HG03439 (cell line): Measurements from ENCODE around the gene PAOX.
A peak's percentile ranks its signal among the peaks of the same experiment; 100 is the strongest.
"Not testable (repeated sequence)": the region's sequence is repeated elsewhere in the genome, so short reads cannot be mapped to it uniquely, and the experiment has no call there.

Experiments used
- ATAC-seq: cut with Tn5 transposase; IDR thresholded peaks from one replicate; pipeline ENCODE4 v1.9.1; 2021; ENCODE audit warnings: mild to moderate bottlenecking, moderate library complexity; ENCODE audit not compliant: unreplicated experiment

Gene PAOX

DNA sequence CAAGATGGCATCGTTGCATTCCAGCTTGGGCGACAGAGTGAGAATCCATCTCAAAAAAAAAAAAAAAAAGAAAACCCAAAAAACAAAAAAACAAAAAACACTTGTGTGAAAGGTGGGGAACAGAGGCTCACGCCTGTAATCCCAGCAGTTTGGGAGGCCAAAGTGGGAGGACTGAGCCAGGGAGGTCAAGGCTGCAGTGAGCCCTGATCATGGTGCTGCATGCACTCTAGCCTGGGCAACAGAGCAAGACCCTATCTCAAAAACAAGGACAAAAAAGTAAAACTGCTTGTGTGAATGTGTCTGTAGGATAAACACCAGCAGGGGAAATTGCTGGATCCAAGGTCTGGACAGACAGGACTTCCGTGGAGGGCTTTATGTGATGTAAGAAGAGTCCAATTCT is 4.5 kb downstream of the PAOX start:
- ATAC-seq = no peak

DNA sequence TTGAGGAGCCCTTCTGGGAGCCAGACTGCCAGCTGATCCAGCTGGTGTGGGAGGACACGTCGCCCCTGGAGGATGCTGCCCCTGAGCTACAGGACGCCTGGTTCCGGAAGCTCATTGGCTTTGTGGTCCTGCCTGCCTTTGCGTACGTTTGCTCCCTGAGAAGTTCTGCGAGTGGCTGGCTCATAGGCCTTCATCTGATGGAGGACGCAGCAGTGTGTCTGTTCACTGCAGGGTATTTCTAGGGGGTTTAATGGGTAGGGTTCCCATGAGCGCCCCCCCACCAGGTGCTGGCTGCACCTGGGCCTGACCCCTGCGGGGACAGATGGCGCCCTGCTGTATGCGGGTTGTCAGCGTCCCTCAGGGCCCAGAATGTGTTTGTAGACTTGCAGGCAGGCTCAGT is 5.0 kb downstream of the PAOX start:
- no peak for ATAC-seq

DNA sequence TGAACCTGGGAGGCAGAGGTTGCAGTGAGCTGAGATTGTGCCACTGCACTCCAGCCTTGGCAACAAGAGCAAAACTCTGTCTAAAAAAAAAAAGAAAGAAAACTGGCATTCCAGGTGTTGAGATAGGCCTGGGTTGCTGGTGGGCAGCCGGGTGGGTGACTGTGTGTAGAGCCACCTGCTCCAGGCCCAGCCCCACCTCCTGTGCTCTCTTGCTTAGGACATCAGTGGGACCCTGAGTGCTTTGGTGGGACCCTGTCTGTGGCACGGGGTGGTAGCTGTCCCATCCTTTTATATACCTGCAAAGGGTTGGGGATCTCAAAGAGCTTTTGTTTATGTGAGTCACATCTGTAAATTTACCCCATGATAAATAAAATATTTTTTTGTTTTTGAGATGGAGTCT is 6.2 kb downstream of the PAOX start:
- no peak for ATAC-seq

DNA sequence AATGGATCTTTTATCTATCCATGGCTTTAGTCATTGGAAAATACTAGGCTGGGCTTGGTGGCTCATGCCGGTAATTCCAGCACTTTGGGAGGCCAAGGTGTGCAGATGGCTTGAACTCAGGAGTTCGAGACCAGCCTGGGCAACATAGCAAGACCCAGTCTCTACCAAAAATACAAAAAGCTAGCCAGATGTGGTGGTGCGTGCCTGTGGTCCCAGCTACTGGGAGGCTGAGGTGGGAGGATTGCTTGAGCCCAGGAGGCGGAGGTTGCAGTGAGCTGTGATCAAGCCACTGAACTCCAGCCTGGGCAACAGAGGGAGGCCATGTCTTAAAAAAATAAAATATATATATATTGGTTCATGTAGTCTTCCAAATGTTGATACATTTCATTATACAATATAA is 7.9 kb downstream of the PAOX start:
- ATAC-seq = not testable (repeated sequence)

DNA sequence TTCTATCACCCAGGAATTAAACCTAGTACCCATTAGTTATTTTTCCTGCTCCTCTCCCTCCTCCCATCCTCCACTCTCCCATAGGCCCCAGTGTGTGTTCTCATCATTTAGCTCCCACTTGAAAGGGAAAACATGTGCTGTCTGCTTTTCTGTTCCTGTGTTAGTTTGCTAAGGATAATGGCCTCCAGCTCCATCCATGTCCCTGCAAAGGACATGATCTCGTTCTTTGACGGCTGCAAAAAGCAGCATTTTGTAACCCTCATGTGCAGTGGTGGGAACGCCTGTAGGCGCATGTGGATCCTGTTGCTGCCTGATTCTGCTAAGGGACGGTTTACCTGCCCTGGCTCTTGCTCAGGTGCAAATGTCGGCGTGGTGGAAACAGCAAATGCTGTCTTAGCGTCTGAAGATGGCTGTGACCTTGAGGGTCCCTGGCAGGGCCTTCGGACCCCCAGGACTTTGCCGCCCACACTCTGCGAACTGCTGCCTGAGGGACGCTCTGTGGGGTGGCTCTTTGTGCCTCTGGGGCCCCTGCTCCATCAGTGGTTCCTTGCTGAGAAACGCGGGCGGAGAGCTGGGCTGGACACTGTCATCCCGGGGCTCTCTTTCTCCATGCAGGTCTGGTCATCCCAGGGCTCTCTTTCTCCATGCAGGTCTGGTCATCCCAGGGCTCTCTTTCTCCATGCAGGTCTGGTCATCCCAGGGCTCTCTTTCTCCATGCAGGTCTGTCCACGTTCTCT is 9.3 kb downstream of the PAOX start:
- peak; percentile 1 for ATAC-seq

DNA sequence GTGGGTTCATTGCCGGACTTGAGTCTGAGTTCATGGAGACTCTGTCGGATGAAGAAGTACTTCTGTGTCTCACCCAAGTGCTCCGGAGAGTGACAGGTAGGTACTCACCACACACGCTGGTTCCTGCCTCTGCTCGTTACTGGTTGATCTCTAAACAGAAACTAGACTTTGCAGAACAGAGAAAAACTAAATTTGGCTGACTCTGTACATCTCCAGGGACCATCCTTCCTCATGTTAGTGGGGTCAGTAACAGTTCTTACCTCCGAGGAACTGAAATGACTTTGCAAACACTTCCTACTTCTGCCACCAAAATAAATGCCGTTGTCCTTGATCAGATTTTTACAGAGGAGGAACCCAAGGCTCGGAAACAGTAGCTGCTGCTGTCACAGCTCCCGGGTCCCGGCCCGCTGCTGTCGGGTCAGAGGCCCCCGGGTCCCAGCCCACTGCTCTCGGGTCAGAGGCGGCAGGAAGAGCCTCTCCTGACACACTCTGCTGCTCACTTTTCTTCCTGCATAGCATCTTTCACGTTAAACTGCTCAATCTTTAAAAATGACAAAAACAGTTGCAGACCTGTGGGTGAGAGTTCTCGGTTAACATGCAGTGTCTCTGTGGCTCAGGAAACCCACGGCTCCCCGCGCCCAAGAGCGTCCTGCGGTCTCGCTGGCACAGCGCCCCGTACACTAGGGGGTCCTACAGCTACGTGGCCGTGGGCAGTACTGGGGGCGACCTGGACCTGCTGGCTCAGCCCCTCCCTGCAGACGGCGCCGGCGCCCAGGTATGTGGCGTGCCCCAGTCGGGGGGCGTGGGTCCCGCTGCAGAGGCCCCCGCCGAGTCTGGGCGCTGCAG is 10.1 kb downstream of the PAOX start:
- peak; percentile 76 for ATAC-seq

DNA sequence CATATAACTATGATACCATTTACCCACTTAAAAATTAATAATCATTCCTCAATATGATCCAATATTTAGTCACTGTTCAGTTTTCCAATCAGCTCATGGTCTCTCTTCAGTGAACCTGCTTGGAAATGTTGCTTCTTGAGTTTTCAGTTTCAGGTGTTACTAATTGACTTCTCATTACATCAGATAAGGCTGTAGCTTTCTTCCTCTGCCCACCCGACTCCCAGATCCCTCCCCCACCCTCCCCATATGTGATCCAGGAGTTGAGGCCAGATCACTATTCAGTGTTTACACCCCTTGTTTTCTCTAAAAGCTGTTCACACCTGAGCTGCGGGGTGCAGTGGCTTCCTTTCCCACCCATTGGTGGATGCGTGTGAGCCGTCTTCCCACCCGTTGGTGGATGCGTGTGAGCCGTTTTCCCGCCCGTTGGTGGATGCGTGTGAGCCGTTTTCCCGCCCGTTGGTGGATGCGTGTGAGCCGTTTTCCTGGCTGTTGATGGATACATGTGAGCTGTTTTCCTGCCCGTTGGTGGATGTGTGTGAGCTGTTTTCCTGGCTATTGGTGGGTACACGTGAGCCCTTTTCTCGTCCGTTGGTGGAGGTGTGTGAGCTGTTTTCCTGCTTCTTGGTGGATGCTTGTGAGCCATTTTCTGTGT is 11.7 kb downstream of the PAOX start:
- no peak for ATAC-seq

DNA sequence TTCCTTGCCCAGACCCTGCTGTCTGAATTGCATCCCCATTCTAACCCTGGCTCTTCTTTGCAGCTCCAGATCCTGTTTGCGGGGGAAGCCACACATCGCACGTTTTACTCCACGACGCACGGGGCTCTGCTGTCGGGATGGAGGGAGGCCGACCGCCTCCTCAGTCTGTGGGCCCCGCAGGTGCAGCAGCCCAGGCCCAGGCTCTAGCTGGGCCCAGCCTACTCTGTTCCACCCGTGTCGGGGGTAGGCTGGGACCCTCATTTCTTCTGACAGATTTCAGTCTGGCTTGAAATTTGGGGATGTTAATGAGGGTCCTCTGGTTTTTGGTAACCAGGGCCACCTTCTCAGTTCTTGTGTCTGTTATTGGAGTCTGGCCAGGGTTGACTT is 12.2 kb downstream of the PAOX start:
- ATAC-seq = no peak

DNA sequence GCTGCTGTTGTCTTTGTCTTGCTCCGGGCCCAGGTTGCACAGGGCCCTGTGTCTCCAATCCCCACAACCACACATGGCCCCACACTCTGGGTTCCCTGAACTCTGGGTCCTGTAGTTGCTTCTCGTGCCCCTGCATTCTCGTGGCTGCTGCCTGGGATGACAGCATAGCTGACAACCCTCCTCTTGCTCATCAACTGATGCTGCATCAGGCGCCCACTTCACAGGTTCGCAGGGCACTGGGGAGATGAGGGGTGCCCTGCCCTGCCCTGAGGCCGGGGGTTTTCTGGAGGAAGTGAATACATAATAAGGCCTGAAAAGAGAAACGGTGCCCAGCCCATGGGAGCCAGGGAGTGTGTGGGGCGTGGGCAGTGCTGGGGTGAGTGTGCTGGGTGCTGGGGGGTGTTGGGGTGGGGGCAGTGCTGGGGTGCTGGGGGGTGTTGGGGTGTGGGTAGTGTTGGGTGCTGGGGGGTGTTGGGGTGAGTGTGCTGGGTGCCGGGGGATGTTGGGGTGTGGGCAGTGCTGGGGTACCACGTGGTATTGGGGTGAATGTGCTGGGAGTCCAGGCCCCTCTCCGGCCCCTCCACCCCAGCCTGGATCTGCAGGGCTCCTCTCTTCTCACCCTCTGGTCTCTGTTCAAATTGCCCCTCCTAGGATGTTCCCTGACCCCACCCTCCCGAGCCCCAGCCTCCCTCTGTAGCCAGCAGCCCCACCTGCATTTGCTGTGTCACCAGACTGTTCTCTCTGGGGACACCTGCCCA is 12.9 kb downstream of the PAOX start:
- no peak for ATAC-seq

DNA sequence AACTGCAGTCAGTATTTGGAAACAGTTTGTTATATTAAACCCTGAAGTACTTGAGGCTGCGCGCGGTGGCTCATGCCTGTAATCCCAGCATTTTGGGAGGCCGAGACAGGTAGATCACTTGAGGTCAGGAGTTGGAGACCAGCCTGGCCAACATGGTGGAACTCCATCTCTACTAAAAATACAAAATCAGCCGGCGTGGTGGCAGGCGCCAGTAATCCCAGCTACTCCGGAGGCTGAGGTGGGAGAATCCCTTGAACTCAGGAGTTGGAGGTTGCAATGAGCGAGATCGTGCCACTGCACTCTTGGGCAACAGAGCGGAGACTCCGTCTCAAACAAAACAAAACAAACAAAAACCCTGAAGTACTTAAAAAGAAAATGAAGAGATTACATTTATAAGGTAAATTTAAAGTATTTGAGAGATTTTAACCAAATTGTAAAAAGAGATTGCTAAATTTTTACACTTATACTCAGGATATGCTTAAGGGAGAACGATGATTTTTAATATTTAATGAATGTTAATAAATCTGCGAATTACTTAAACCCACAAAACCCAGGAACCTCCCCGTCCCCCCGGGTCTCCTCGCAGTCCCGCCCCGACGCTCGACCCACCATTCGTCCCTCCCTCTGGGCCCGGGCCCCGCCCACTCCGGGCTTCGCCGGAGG is 14.5 kb downstream of the PAOX start:
- no peak for ATAC-seq

DNA sequence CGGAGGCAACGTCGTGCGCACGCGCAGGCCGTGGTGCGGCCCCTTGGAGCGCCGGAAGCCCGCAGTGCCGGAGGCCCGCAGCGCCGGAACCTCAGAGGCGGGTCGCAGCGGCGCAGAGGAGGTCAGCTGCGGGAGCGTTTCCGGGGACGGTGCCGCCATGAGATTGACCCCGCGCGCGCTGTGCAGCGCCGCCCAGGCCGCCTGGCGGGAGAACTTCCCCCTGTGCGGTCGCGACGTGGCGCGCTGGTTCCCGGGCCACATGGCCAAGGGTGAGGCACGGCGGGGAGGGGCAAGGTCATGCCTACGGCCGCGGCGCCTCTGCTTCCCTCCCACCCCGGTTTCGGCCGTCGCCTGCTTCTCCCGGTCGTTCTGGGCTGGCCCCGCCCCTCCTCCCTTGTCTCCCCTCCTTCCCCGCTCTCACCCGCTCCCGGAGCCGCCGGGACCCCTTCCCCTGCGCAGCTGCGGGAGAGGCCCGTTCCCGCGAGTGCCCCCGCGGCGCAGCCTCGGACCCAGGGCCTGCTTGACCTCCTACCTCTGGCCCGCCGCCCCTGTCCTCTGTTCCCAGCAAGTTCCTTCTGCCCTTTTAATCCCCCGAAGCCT is 15.1 kb downstream of the PAOX start, which contains the start of gene MTG1:
Gene MTG1 (plus strand): TSS at position 94 of the 600 bp plus-strand sequence. CDS start 64 bp downstream, at position 158.
- ATAC-seq = peak; percentile 75

DNA sequence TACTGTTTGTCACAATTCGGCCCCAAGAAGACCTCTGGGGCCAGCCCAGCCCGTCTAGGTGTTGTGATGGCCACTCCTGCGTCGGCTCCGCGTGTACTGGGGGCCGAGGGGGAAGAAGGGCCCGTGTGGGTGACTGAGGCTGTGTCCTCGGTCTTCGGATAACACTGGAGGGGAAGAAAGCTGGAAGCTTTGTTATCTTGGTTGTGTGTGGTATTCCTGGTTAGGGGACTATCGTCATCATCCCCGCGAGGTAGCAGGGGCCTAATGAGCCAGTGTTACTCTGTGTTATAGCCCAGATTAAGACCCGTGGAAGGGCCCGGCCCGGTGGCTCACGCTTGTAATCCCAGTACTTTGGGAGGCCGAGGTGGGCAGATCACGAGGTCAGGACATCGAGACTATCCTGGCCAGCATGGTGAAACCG is 15.7 kb downstream of the PAOX start:
- no peak for ATAC-seq

DNA sequence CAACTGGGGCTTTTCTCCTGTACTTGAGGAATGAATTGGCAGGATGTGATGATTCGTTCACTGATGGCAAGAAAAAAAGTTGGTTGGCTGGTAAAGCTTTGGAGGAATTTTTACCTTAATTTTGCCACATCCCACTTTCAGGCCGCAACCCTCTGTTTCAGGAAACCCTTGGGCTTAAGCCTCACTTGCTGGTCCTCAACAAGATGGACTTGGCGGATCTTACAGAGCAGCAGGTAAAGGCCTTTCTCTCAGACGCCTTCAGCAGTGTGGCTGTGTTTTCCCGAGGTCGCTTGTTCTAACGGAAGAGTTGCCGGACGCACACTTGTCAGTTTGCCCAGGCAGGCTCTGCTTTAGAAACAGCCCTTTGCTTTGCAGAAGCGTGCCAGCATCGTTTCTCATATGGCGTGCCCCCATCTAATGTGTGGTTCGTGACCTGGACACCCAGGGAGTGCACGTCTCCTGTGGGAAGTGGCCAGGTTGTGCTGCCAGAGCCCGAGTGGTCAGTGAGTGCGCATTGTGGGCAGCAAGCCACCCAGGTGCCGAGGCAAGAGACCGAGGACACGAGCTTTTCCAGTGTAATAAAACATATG is 17.1 kb downstream of the PAOX start:
- ATAC-seq = no peak

DNA sequence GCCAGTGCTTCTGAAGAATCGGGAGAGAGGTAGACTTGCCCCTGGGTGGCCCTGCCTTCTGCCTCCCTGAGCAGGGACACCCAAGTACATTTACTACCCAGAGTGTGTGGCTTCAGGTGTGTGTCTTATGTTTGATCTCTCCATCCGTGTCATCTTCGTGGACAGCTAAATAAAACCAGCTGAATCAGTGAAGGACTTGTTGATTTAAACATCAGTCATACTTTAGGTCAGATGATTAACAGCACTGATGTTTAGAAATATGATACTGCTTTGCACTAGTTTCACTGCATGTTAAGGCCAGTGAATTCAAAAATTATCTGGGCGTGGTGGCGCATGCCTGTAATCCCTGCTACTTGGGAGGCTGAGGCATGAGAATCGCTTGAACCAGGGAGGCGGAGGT is 18.9 kb downstream of the PAOX start:
- ATAC-seq = no peak

DNA sequence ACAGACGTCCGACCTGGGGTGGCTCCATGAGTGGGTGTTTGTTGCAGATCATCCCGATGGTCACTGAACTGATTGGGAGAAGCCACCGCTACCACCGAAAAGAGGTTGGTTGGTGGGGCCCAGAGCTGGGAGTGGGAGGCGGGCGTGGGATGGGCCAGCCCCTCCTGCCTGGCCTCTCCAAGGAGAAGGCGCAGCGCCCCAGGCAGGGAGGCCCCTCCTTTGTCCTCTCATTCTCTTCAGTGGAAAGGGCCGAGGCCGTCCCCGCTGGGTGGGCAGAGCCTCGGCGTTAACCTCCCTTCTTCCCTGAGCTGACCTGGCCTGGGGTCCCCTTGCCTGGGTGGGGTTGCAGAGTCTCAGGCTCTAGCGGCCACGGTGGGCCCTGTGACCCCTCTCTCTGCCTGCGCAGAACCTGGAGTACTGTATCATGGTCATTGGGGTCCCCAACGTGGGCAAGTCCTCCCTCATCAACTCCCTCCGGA is 20.1 kb downstream of the PAOX start:
- no peak for ATAC-seq

DNA sequence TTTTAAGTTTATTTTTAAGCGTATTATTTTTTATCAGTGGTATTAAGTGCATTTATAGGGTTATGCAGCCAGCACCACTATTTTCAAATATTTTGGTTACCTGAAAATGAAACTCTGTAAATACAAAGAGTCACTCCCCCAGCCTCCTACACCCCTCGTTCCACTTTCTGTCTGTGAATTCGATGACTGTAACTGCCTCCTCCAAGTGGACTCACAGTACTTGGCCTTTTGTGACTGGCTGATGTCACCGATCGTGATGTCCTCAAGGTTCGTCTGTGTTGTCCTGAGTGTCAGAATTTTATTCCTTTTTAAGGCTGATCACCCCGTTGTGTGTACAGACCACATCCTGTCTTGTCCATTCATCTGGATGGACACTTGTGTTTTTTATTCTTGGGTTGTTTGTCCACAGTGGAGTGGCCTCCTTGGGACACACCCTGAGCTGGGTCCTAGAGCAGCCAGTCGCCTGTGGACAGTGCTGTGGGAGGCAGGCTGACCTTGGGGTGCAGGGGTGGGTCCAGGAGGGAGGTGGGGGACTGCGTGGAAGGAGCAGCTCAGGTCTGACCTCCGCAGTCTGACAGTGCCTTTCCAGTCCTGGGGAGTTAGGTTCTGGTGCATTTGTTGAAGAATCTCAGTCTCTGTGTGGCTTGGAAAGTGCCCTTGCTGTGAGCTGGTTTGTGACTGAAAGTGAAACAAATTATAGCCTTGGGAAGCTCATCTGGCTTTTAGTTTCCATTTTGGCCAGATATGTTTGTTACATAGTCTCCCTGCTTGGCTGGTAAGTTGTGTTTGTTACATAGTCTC is 21.8 kb downstream of the PAOX start:
- ATAC-seq = peak; percentile 72

DNA sequence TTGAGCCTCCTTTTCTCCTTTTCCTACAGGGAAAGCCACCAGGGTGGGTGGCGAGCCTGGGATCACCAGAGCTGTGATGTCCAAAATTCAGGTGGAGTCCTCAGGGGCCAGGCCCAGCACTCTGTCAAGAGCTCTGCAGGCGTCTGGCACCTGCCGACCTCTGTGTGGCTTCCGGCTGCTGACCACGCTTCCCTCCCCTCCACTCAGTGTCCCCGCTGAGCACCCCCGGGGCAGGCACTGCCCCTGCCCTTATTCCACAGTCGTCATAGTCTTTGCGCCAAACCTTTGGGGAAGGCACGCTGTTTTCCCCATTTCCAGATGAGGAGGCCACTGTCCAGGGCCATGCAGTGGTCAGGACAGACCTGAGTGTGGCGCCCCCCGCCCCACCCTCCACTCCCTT is 22.4 kb downstream of the PAOX start:
- peak; percentile 5 for ATAC-seq

DNA sequence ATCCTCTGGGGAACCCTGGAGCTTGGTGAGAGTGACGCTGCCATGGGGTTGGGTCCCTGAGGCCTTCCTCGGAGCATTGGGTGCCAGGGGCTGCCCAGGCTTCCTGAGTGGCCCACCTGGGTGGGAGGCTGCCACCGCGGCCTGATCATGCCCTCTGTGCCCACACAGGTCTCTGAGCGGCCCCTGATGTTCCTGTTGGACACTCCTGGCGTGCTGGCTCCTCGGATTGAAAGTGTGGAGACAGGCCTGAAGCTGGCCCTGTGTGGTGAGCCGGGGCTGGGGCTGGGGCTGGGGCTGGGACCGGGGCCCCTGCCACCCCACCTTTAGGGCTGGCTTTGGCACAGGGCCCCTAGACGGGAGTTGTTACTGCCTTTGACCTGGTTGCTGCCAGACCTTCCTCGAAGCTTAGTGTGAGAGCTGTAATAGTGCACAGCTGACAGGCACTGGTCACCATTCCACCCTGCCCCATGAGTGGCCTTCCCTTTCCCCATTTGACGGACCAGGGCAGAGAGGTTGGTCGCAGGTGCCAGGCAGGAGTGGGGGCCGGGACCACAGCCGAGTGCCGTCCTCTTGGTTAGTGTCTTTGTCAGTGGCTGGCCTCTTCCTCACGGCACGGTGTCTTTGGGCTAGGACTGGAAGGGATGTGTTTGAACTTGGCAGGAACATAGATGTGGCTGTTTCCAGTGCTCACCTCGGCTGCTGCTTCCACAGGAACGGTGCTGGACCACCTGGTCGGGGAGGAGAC is 23.1 kb downstream of the PAOX start:
- ATAC-seq = no peak
